Frontal cortex (tissue), 4 donors: ENCODE data around the gene C12orf57. TPM values are rescaled to one million over a fixed set of nuclear protein-coding genes. Genes with fewer than 3 reads are reported as not detected.

Experiments
- DNase-seq, 2 donors: peaks; one replicate each; pipeline ENCODE4 v3.0.0; 2012; ENCODE audit warnings: low spot score in 2 of 2
- FAIRE-seq: peaks from 2 replicates; lab custom pipeline; 2012; peaks lifted over from hg19 to GRCh38; lab: Jason Lieb, UNC
- total RNA-seq: library from RNA; depleted of rRNA; stranded (reverse); fragments of >200 nt; gene quantifications from one replicate; pipeline ENCODE4 v1.2.3, GENCODE V29; 2014
- donor health status: control.
- donor health status: control.
- donor health status: control.

Gene C12orf57
- total RNA-seq, 1 donor from 2014 or later: 322 TPM

GRCh38 chr12:6950811-6951540 is 7.2 kb downstream of the C12orf57 start, which contains the start of gene PTPN6:
Gene PTPN6 (plus strand): TSS chr12:6951356. CDS start chr12:6951513, 157 bp downstream.
- DNase-seq (no peak), FAIRE-seq (no peak)

- DNase-seq (no peak), FAIRE-seq (no peak)
These were observed 7.8 kb downstream of the C12orf57 start for GRCh38 chr12:6951551-6952120.

GRCh38 chr12:6952121-6952862 is 8.5 kb downstream of the C12orf57 start:
- DNase-seq (no peak), FAIRE-seq (no peak)

- DNase-seq (no peak), FAIRE-seq (no peak)
These were observed 9.1 kb downstream of the C12orf57 start for GRCh38 chr12:6952863-6953441.

- FAIRE-seq: no peak
These were observed 9.9 kb downstream of the C12orf57 start for GRCh38 chr12:6953442-6954315.

GRCh38 chr12:6954316-6955107 is 10.7 kb downstream of the C12orf57 start:
- no peak for DNase-seq
- FAIRE-seq: no peak

More at GRCh38 chr12:6953442-6954315, 9.9 kb downstream of the C12orf57 start:
- no peak for DNase-seq

GRCh38 chr12:6955108-6956020 is 11.5 kb downstream of the C12orf57 start:
- DNase-seq (no peak), FAIRE-seq (no peak)

- no peak for DNase-seq
- FAIRE-seq: no peak
These were observed 12.4 kb downstream of the C12orf57 start for GRCh38 chr12:6956021-6956727.

GRCh38 chr12:6957151-6957701 is 13.4 kb downstream of the C12orf57 start:
- FAIRE-seq: no peak
- DNase-seq: no peak

- DNase-seq: no peak
- FAIRE-seq: no peak
These were observed 14.2 kb downstream of the C12orf57 start for GRCh38 chr12:6957741-6958608.

- FAIRE-seq (no peak), DNase-seq (peak in 1 of 2 donors; percentile 15)
These were observed 14.8 kb downstream of the C12orf57 start for GRCh38 chr12:6958609-6959057.

GRCh38 chr12:6959058-6959804 is 15.4 kb downstream of the C12orf57 start:
- DNase-seq (peak; percentile 29 to 35), FAIRE-seq (no peak)

GRCh38 chr12:6959805-6960592 is 16.2 kb downstream of the C12orf57 start:
- DNase-seq: peak in 1 of 2 donors; percentile 11
- no peak for FAIRE-seq

GRCh38 chr12:6960593-6961277 is 16.9 kb downstream of the C12orf57 start:
- DNase-seq (peak; percentile 13 to 32), FAIRE-seq (no peak)
